Measurements from ENCODE around the gene CAGE1.
A peak's percentile ranks its signal among the peaks of the same experiment; 100 is the strongest.

The CAGE1 gene
- total RNA-seq, result 2.7 to 9.4 (median 5.3) reads per million in 4 donors

GRCh38 chr6:7389451-7390225, at the start of gene CAGE1, which contains the start of gene RIOK1:
Gene CAGE1, minus strand, starts transcription at chr6:7389742. Its CDS starts 2,569 bp downstream, at chr6:7387173.
Gene RIOK1, plus strand, starts transcription at chr6:7389808. Its CDS starts 195 bp downstream, at chr6:7390003.
- peak; percentile 90 to 94 (median 92) for DNase-seq

- DNase-seq, result no peak
Measured at GRCh38 chr6:7439228-7439627, 49.7 kb upstream of the CAGE1 start.

- DNase-seq, result no peak
Measured at GRCh38 chr6:7438011-7438410, 48.5 kb upstream of the CAGE1 start.

- no peak for DNase-seq
Measured at GRCh38 chr6:7434672-7435071, 45.1 kb upstream of the CAGE1 start.

GRCh38 chr6:7433121-7433617, 43.6 kb upstream of the CAGE1 start:
- DNase-seq, result no peak

GRCh38 chr6:7432391-7433120, 43.0 kb upstream of the CAGE1 start:
- DNase-seq, result no peak

- no peak for DNase-seq
Measured at GRCh38 chr6:7431674-7432390, 42.3 kb upstream of the CAGE1 start.

- DNase-seq, result no peak
Measured at GRCh38 chr6:7431313-7431673, 41.8 kb upstream of the CAGE1 start.

GRCh38 chr6:7426447-7427169, 37.1 kb upstream of the CAGE1 start:
- no peak for DNase-seq

- DNase-seq, result no peak
Measured at GRCh38 chr6:7425808-7426190, 36.3 kb upstream of the CAGE1 start.

GRCh38 chr6:7424967-7425807, 35.6 kb upstream of the CAGE1 start:
- DNase-seq, result no peak

GRCh38 chr6:7424058-7424457, 34.5 kb upstream of the CAGE1 start:
- DNase-seq, result no peak

GRCh38 chr6:7421066-7421465, 31.5 kb upstream of the CAGE1 start:
- no peak for DNase-seq

- no peak for DNase-seq
Measured at GRCh38 chr6:7419065-7419464, 29.5 kb upstream of the CAGE1 start.

- DNase-seq, result no peak
Measured at GRCh38 chr6:7418238-7418905, 28.8 kb upstream of the CAGE1 start.

- DNase-seq, result no peak
Measured at GRCh38 chr6:7417684-7418083, 28.1 kb upstream of the CAGE1 start.

GRCh38 chr6:7414811-7415210, 25.3 kb upstream of the CAGE1 start:
- DNase-seq, result no peak

GRCh38 chr6:7413151-7413823, 23.7 kb upstream of the CAGE1 start:
- DNase-seq, result no peak

GRCh38 chr6:7411328-7411727, 21.8 kb upstream of the CAGE1 start:
- DNase-seq, result no peak

- DNase-seq, result no peak
Measured at GRCh38 chr6:7410851-7411250, 21.3 kb upstream of the CAGE1 start.
